ENCODE results near the gene SLC10A7.

DNA sequence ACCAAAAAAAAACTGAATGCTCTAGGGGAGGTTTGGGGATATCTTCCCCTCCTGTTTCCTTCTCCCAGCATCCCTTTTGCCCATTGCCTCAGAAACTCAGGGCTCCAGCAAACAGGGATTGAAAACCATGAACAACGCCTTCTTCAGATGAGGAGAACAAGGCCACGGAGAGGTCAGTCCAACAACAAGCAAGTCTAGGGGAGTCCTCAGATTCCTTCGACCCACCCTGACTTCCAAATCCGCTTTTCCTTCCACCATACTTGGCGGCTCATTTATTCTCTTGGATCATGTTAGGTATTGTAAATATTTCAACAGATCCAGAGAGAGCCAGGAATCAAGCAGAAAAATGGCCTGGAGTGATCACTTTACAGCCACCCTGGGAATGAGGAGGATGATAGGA is 285.5 kb downstream of the SLC10A7 start:
- TF ChIP-seq, protein P1, sequence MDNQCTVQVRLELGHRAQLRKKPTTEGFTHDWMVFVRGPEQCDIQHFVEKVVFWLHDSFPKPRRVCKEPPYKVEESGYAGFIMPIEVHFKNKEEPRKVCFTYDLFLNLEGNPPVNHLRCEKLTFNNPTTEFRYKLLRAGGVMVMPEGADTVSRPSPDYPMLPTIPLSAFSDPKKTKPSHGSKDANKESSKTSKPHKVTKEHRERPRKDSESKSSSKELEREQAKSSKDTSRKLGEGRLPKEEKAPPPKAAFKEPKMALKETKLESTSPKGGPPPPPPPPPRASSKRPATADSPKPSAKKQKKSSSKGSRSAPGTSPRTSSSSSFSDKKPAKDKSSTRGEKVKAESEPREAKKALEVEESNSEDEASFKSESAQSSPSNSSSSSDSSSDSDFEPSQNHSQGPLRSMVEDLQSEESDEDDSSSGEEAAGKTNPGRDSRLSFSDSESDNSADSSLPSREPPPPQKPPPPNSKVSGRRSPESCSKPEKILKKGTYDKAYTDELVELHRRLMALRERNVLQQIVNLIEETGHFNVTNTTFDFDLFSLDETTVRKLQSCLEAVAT (IDR thresholded peaks at IDR 0.05): no peak
- TF ChIP-seq MAX (CRISPR knock-in tag; IDR thresholded peaks at IDR 0.05) (no peak), PATZ1 (CRISPR knock-in tag; IDR thresholded peaks at IDR 0.05; ENCODE audit: borderline replicate concordance) (no peak), JUNB (CRISPR knock-in tag; conservative IDR thresholded peaks at IDR 0.05) (no peak), PPARD (CRISPR knock-in tag; IDR thresholded peaks at IDR 0.05) (no peak), MXD1 (CRISPR knock-in tag; IDR thresholded peaks at IDR 0.05; ENCODE audit: borderline replicate concordance, poor library complexity, severe bottlenecking) (no peak), EZH2 (IDR thresholded peaks at IDR 0.05; ENCODE audit: borderline replicate concordance, low read depth, low read length) (no peak), ZNF23 (CRISPR knock-in tag; IDR thresholded peaks at IDR 0.05) (no peak), CBX2 (IDR thresholded peaks at IDR 0.05; ENCODE audit: insufficient read depth, low read length, poor library complexity, severe bottlenecking) (no peak), KLF16 (IDR thresholded peaks at IDR 0.05) (no peak), ZNF766 (CRISPR knock-in tag; conservative IDR thresholded peaks at IDR 0.05) (no peak)

All from K562 (cell line).